Liver (tissue), 3 donors: ENCODE results near the gene PPP2R5A.

Experiments
- JUND ChIP-seq, 2 donors: IDR thresholded peaks; 2 replicates each; pipeline ENCODE4 v1.6.1; 2016; ENCODE audit warnings: antibody characterized with exemption in 2 of 2
- RAD21 ChIP-seq, 2 donors: IDR thresholded peaks; 2 replicates each; pipeline ENCODE4 v1.6.1; 2016; ENCODE audit warnings: antibody characterized with exemption in 2 of 2, mild to moderate bottlenecking in 2 of 2
- TAF1 ChIP-seq: conservative IDR thresholded peaks from 2 replicates; pipeline ENCODE4 v1.6.1; 2016; ENCODE audit warnings: antibody characterized with exemption, mild to moderate bottlenecking
- TF ChIP-seq, protein P1 (sequence below): fragments of 150-350 bp; IDR thresholded peaks from 2 replicates; pipeline ENCODE4 v1.5.1; 2017; ENCODE audit warnings: improper control_type of control experiment, low read depth, low read length; ENCODE audit not compliant: missing input control
- TF ChIP-seq, protein P2 (sequence below): IDR thresholded peaks from 2 replicates; pipeline ENCODE4 v1.6.1; 2016; ENCODE audit warnings: antibody characterized with exemption
- donor health status: healthy.
- donor health status: healthy.

DNA sequence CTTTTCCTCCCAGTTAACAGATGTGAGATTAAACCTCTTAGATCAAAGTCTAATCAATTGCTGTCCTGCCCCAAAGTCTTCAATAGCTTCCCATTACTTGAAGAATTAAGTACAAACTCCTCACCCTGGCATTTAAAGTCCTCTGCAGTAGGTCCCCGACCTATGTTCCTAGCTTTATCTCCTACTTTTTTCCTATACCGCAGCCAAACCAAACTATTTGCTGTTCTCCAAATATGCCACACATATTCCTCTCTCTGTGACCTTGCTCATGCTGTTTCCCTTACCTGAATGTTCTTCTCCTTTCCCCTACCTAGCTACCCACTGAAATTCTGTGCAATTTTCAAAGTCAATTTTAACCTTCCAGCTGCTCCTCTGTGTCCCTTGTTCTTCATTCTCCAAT is 14.0 kb upstream of the PPP2R5A start:
- no peak for TF ChIP-seq TAF1
- TF ChIP-seq, protein P1, sequence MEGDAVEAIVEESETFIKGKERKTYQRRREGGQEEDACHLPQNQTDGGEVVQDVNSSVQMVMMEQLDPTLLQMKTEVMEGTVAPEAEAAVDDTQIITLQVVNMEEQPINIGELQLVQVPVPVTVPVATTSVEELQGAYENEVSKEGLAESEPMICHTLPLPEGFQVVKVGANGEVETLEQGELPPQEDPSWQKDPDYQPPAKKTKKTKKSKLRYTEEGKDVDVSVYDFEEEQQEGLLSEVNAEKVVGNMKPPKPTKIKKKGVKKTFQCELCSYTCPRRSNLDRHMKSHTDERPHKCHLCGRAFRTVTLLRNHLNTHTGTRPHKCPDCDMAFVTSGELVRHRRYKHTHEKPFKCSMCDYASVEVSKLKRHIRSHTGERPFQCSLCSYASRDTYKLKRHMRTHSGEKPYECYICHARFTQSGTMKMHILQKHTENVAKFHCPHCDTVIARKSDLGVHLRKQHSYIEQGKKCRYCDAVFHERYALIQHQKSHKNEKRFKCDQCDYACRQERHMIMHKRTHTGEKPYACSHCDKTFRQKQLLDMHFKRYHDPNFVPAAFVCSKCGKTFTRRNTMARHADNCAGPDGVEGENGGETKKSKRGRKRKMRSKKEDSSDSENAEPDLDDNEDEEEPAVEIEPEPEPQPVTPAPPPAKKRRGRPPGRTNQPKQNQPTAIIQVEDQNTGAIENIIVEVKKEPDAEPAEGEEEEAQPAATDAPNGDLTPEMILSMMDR = no peak
- TF ChIP-seq JUND (IDR thresholded peaks at IDR 0.05) = no peak
- TF ChIP-seq, protein P2, sequence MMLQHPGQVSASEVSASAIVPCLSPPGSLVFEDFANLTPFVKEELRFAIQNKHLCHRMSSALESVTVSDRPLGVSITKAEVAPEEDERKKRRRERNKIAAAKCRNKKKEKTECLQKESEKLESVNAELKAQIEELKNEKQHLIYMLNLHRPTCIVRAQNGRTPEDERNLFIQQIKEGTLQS = no peak
- no peak for TF ChIP-seq RAD21 (IDR thresholded peaks at IDR 0.05)
